ENCODE measurements around the gene USP10. TPM values are rescaled to one million over a fixed set of nuclear protein-coding genes. Genes with fewer than 3 reads are reported as not detected.
"Not testable (repeated sequence)": the region's sequence is repeated elsewhere in the genome, so short reads cannot be mapped to it uniquely, and the experiment has no call there.

Gene USP10
- total RNA-seq, 1 donor from 2014 or later: 67.8 TPM

GRCh38 chr16:84741340-84741830 is 41.6 kb downstream of the USP10 start:
- no peak for TF ChIP-seq CTCF (IDR thresholded peaks at IDR 0.05; ENCODE audit: insufficient read depth, low read length, poor library complexity, severe bottlenecking)
- no peak overlapping the region for H3K4me3 ChIP-seq (ENCODE audit: low read depth, low read length)
- H3K36me3 ChIP-seq (ENCODE audit: control insufficient read depth, insufficient read depth, low read length): no peaks in the 10 kb centered on the region
- no peak for DNase-seq (ENCODE audit: low read depth)
- no peaks in the 10 kb centered on the region for H3K27me3 ChIP-seq (ENCODE audit: control insufficient read depth, insufficient read depth, low read length)

GRCh38 chr16:84742641-84743092 is 42.9 kb downstream of the USP10 start:
- no peaks in the 10 kb centered on the region for H3K36me3 ChIP-seq (ENCODE audit: control insufficient read depth, insufficient read depth, low read length)
- H3K27me3 ChIP-seq (ENCODE audit: control insufficient read depth, insufficient read depth, low read length): no peaks in the 10 kb centered on the region
- TF ChIP-seq CTCF (IDR thresholded peaks at IDR 0.05; ENCODE audit: insufficient read depth, low read length, poor library complexity, severe bottlenecking): no peak
- DNase-seq (ENCODE audit: low read depth): no peak
- H3K4me3 ChIP-seq (ENCODE audit: low read depth, low read length): no peak overlapping the region

- DNase-seq (ENCODE audit: low read depth): no peak
- Histone ChIP-seq H3K36me3 (ENCODE audit: control insufficient read depth, insufficient read depth, low read length) (no peaks in the 10 kb centered on the region), H3K27me3 (ENCODE audit: control insufficient read depth, insufficient read depth, low read length) (no peaks in the 10 kb centered on the region), H3K4me3 (ENCODE audit: low read depth, low read length) (no peak overlapping the region)
- TF ChIP-seq CTCF (IDR thresholded peaks at IDR 0.05; ENCODE audit: insufficient read depth, low read length, poor library complexity, severe bottlenecking): no peak
Measured at GRCh38 chr16:84746231-84746630, 46.4 kb downstream of the USP10 start.

- peak; percentile 44 for TF ChIP-seq CTCF (IDR thresholded peaks at IDR 0.05; ENCODE audit: insufficient read depth, low read length, poor library complexity, severe bottlenecking)
- H3K27me3 ChIP-seq (ENCODE audit: control insufficient read depth, insufficient read depth, low read length): no peaks in the 10 kb centered on the region
- H3K4me3 ChIP-seq (ENCODE audit: low read depth, low read length): no peak overlapping the region
- no peak for DNase-seq (ENCODE audit: low read depth)
- H3K36me3 ChIP-seq (ENCODE audit: control insufficient read depth, insufficient read depth, low read length): no peaks in the 10 kb centered on the region
Measured at GRCh38 chr16:84746875-84747274, 47.1 kb downstream of the USP10 start.

- not testable (repeated sequence) for H3K27me3 ChIP-seq (ENCODE audit: control insufficient read depth, insufficient read depth, low read length); DNase-seq (ENCODE audit: low read depth); H3K36me3 ChIP-seq (ENCODE audit: control insufficient read depth, insufficient read depth, low read length); H3K4me3 ChIP-seq (ENCODE audit: low read depth, low read length)
Measured at GRCh38 chr16:84748247-84748646, 48.4 kb downstream of the USP10 start.

- Histone ChIP-seq H3K4me3 (ENCODE audit: low read depth, low read length) (no peak overlapping the region), H3K36me3 (ENCODE audit: control insufficient read depth, insufficient read depth, low read length) (no peaks in the 10 kb centered on the region), H3K27me3 (ENCODE audit: control insufficient read depth, insufficient read depth, low read length) (no peaks in the 10 kb centered on the region)
- TF ChIP-seq CTCF (IDR thresholded peaks at IDR 0.05; ENCODE audit: insufficient read depth, low read length, poor library complexity, severe bottlenecking): no peak
- DNase-seq (ENCODE audit: low read depth): no peak
Measured at GRCh38 chr16:84749072-84749471, 49.3 kb downstream of the USP10 start.

Measured in kidney epithelial cell (primary cell).